NCI-H345 (cell line): ENCODE measurements around the gene XYLT1.

ENCODE experiments used
- DNase-seq: peaks from one replicate; lab custom pipeline; 2025; lab: John Stamatoyannopoulos, UW

The XYLT1 gene

GRCh38 chr16:17357307-17358062 is 113.3 kb downstream of the XYLT1 start:
- DNase-seq, result no peak

DNA sequence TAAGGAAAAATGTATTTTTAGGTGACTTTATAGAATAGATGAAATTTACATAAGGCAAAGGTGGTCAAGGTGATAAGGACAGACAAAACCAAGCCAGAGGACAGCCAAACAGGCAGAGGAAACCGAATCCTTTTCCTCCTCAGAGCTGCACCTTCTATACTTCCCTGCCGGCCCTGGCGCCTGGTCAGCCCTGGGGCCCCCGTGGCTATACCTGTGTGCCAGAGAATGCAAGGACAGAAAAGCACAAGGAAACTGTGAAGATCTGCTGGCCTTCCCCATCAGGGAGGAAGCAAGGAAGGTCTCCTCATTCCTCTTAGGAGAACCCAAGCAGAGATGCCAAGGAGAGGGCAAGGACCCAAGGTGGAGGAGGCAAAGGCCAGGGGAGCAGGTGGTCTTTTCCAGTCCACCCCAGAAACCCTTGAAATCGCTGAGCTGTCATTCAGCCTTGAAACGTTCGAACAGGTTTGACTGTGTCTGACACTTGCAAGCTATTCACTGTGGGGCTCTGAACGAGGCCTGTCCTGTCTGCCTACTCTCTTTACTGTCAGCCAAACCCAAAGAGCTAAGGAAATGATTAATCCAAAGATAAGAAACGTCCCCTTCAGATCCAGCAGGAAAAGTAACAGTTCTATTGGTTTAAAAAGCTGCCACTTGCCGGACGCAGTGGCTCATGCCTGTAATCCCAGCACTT is 114.4 kb downstream of the XYLT1 start:
- no peak for DNase-seq

DNA sequence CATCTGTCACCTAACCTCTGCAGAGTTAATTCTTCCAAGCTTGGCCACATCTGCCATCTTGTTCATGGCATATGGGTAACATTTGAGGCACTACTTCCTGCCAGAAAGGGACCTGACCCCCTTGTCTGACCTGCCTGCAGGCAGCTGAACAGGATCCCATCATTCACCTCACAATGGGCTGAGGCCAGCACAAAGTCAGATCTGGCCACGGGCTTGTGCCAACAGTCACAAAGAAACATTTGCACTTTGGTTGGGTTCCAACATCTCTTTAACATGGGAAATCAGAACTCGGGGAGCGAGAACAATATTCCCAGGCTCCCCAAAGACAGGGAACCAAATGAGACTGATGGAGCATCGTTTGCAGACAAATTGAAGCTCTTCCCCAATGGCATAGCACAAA is 116.1 kb downstream of the XYLT1 start:
- no peak for DNase-seq

DNA sequence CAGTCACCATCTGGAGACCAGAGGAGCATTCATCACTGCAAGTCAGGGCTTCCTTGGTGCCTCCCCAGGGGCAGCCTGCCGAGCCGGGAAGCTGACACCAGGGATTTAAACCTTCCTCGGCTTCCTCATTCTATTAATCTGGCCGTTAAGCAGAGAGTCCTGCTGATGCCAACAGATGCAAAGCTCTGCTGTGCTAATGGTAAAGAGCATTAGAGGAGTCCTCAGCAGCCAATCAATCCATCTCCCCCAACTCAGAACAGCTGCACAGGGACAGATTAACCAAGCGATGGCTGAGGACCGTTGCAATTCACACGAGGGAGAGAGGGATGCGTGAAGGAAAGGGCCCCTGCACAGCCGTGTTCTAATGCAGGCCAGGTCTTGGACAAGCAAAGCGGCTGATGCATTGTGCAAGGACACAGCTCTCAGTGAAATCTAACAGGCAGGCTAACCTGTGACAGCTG is 116.6 kb downstream of the XYLT1 start:
- DNase-seq, result no peak

GRCh38 chr16:17353561-17353960 is 117.2 kb downstream of the XYLT1 start:
- DNase-seq, result no peak

DNA sequence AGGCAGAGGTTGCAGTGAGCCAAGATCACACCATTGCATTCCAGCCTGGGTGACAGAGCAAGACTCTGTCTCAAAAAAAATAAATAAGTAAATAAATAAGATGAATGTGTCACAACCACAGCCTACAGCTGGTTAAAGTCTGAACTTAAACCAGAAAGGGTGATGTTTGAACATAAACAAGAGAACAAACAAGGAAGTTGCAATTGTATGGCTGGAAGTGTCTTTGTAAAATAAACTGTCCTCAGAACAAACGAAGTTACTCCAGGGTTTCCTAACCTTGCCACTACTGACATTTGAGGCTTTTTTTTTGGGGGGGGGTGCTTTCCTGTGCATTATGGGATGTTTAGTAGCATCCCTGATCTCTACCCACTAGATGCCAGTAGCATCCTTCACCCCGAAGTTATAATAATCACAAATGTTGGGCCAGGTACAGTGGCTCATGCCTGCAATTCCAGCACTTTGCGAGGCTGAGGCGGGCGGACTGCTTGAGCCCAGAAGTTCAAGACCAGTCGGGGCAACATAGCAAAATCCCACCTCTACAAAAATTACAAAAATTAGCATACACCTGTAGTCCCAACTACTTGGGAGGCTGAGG is 119.2 kb downstream of the XYLT1 start:
- no peak for DNase-seq

- DNase-seq, result no peak
These were observed 120.6 kb downstream of the XYLT1 start for GRCh38 chr16:17350207-17350606.

DNA sequence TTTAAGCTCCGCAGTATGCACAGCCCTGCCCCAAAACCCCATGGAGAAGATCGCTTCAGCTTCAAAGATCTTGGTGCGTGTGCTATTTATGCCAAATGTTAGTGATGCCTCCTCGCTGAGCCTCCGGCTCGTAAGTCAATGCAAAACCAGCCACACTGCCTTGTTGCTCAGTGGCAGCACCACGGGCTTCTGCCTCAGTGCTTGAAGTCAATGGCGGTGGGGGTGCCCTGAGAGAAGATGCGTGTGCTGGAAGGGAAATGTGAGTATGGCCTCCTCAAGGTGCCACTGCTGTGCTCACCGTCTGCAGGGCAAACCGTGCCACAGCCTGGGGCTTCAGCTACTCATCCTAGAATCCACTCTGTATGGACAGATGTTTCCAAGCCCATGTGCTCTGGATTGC is 121.9 kb downstream of the XYLT1 start:
- no peak for DNase-seq

DNA sequence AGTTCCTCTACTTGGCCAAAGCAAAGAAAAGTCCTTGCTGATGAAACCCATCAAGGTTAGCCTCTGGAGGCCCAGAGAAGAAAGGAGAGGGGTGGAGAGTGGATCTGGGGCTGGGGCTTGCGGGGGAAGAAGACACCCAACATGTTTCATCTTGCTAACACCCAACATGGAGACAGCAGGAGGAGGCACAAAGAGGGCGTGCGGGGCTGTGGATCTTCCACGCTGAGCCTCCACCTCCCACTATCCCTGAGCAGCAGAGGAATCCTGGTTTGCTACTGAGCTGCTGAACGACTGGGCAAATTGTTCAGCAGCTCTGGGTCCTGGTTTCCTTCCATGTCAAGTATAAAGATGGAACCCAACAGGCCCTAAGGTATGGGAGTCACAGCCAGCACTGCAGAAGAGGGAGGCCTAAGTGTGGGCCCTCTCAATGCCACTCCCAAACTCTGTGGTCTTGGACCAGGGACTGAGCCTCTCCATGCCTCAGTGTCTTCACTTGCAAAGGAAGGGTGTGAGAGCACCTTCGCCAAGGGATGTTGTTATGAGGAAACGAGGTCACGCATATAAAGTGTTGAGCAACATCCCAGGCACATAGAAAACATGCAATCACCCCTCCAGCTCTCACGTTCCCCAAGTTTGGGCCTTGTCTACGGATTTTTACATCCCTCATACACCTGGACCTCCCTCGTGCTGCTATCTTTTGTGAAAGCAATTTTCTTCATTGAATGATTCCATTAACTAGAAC is 122.5 kb downstream of the XYLT1 start:
- no peak for DNase-seq

- no peak for DNase-seq
These were observed 123.1 kb downstream of the XYLT1 start for GRCh38 chr16:17347624-17348023.

- DNase-seq, result no peak
These were observed 123.9 kb downstream of the XYLT1 start for GRCh38 chr16:17346621-17347569.

GRCh38 chr16:17345043-17345442 is 125.7 kb downstream of the XYLT1 start:
- DNase-seq, result no peak

- DNase-seq, result no peak
These were observed 127.0 kb downstream of the XYLT1 start for GRCh38 chr16:17343728-17344127.

- DNase-seq, result no peak
These were observed 127.7 kb downstream of the XYLT1 start for GRCh38 chr16:17343028-17343427.

GRCh38 chr16:17342031-17342430 is 128.7 kb downstream of the XYLT1 start:
- DNase-seq, result no peak

DNA sequence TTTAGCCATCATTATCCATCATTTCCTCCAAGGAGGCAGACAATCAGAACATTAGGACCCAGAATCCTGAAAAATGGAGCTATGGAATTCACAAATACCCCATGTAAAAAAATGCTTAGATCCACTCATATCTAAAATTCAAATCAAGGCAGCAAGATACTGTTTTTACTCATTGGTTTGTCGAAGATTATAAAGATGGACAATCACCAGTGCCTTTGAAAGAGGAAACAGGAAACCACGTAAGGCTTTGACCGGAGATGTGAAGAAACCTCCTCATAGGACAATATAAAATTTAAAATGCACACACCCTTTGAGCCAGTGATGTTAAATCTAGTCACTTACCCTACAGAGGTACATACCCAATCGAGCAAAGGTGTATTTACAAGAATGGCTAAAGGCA is 130.0 kb downstream of the XYLT1 start:
- no peak for DNase-seq

DNA sequence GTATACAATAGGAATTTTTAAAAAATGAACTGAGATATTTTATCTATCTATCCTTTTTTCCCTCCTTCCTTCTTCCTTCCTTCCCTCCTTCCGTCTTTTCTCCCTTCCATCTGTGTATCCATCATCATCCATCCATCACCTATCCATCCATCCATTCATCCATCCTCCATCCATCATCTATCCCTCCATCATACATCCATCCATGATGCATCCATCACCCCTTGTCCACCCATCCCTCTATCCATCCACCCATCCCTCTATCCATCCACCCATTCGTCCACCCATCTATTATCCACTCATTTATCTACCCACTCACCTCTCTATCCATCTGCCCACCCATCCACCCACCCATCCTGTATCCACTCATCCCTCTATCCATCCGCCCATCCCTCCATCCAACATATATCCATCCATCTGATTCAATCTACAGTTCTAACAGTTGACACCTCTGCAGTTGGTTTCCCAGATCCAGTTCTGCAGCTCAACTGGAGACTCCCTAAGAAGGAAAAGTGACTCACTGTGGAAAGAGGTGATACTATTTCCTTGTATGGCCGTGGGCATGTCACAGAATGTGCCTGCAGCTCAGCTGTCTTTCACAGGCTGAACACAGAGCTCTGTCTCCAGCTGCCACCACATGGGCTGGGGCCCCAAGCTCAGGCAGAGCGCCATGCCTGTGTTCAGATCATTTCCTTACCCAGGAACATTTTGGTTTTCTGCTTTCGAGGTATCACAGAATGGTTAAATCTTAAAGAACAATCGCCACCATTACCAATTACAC is 130.8 kb downstream of the XYLT1 start:
- no peak for DNase-seq

DNA sequence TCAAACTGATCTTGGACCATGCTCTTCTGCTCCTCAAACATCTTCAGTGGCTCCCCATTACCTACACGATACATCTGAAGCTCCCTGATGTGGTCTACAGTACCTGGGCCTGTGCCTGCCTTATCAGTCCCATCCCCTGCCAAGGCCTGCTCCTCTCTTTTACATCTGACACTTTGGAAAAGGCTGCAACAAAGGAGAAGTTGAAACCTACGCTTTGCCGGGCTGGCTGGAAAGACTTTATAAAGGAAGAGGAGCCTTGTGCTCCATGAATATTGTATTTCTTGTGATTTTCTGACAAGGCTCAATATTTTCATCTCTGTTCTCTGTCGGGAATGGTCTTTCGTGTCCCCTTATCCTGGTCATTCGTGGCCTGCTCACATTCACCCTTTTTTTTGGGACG is 132.5 kb downstream of the XYLT1 start:
- DNase-seq, result no peak

GRCh38 chr16:17336530-17336900 is 134.2 kb downstream of the XYLT1 start:
- DNase-seq, result no peak

GRCh38 chr16:17335826-17336529 is 134.8 kb downstream of the XYLT1 start:
- DNase-seq, result no peak
